Rectal smooth muscle tissue (tissue), 1 donor: Measurements from ENCODE around the gene ATP6V1D.

Experiments used
- H3K27ac ChIP-seq: one replicate; pipeline ENCODE4 v1.7.0; 2013; ENCODE audit warnings: low read depth, low read length, inconsistent platforms
- H3K27me3 ChIP-seq: one replicate; pipeline ENCODE4 v1.7.0; 2013; ENCODE audit warnings: low read length; ENCODE audit not compliant: control insufficient read depth, insufficient read depth
- H3K36me3 ChIP-seq: one replicate; pipeline ENCODE4 v1.7.0; 2013; ENCODE audit warnings: low read length; ENCODE audit not compliant: control insufficient read depth, insufficient read depth
- H3K4me1 ChIP-seq: one replicate; pipeline ENCODE4 v1.7.0; 2013; ENCODE audit warnings: low read length; ENCODE audit not compliant: control insufficient read depth, insufficient read depth
- H3K4me3 ChIP-seq: one replicate; pipeline ENCODE4 v1.7.0; 2013; ENCODE audit warnings: low read length
- H3K9ac ChIP-seq: one replicate; pipeline ENCODE4 v1.7.0; 2013; ENCODE audit warnings: low read length

The ATP6V1D gene

DNA sequence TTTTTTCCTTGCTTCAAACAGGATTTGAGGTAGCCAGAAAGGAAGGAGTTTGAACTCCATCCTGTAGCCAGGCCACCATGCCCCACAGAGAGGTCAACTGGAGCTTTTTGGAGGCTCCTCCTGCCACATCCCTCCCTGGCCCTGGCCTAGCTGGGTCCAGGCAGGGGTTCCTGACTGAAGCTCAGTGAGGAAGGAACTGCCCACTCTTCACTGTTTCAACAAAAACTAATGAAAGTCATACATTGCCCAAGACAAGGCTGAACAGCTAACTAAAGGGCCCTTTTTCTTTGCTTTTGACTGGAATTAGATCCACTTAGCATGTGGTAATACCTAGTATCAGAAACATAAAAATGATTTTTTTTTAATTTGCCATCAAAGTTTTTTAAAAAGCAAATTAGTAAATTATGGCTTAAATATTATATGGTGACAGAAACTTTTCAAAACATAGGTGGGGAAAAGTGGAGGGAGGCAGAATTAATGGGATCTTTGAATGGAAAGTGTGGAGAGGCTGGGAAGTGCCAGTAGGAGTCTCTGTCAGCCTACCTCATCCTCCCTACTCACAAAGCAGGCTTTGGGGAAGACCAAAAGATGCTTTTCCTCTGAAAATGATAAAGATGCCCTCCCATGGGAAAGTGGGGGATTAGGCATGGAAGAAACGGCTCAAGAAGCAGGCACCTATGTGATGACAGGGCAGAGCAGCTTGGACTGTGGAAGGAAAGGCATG is 30.4 kb upstream of the ATP6V1D start:
- H3K4me1 ChIP-seq: no peaks in the 10 kb centered on the region
- H3K27ac ChIP-seq: no peak overlapping the region
- H3K27me3 ChIP-seq: no peaks in the 10 kb centered on the region
- no peaks in the 10 kb centered on the region for H3K36me3 ChIP-seq
- no peak overlapping the region for H3K9ac ChIP-seq
- no peak overlapping the region for H3K4me3 ChIP-seq

GRCh38 chr14:67389275-67389674 is 29.7 kb upstream of the ATP6V1D start:
- H3K9ac ChIP-seq: no peak overlapping the region
- H3K4me1 ChIP-seq: no peaks in the 10 kb centered on the region
- no peak overlapping the region for H3K27ac ChIP-seq
- no peaks in the 10 kb centered on the region for H3K27me3 ChIP-seq
- no peaks in the 10 kb centered on the region for H3K36me3 ChIP-seq
- H3K4me3 ChIP-seq: no peak overlapping the region

- Histone ChIP-seq H3K4me3 (no peak overlapping the region), H3K9ac (no peak overlapping the region), H3K36me3 (peaks cover 10% of the 10 kb centered on the region), H3K27ac (no peak overlapping the region), H3K4me1 (no peaks in the 10 kb centered on the region), H3K27me3 (no peaks in the 10 kb centered on the region)
Measured at GRCh38 chr14:67387195-67387594, 27.6 kb upstream of the ATP6V1D start.

DNA sequence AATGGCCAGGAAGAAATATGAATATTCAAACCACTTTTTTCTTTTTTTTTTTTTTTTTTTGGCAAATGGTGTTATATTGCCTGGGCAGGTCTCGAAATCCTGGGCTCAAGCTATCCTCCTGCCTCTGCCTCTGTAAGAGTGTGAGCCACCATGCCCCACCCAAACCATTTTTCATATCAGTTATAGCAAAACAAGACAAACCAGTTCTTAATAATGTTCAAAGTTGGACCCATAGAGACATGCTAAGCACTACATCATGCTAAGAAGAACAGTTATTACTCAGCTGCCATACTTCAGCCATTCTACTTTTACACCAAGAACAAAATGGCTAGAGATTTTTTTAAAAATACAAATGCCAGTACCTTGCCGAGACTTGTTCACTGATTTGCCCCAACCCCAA is 26.0 kb upstream of the ATP6V1D start:
- Histone ChIP-seq H3K27ac (no peak overlapping the region), H3K9ac (no peak overlapping the region), H3K4me1 (no peaks in the 10 kb centered on the region), H3K36me3 (peaks cover 10% of the 10 kb centered on the region), H3K4me3 (no peak overlapping the region), H3K27me3 (no peaks in the 10 kb centered on the region)

DNA sequence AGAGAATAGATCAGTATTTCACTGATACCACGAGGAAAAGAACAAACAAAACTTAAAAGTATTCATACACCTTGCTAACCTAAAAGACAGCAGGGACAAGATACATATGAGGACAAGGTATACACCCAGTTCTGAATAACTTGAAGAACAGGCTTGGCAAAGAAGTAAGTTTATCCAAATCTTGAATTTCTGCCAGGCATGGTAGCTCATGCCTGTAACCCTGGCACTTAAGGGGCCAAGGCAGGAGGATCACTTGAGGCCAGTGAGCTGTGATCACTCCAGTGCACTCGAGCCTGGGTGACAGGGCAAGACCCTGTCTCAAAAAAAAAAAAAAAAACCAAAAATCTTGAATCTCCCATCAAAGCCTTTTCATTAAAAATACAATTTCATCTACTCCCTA is 25.5 kb upstream of the ATP6V1D start:
- Histone ChIP-seq H3K9ac (no peak overlapping the region), H3K36me3 (peaks cover 10% of the 10 kb centered on the region), H3K27me3 (no peaks in the 10 kb centered on the region), H3K4me1 (no peaks in the 10 kb centered on the region), H3K4me3 (no peak overlapping the region), H3K27ac (no peak overlapping the region)

GRCh38 chr14:67377916-67378315 is 18.3 kb upstream of the ATP6V1D start:
- no peaks in the 10 kb centered on the region for H3K27me3 ChIP-seq
- H3K27ac ChIP-seq: no peak overlapping the region
- H3K4me3 ChIP-seq: no peak overlapping the region
- no peak overlapping the region for H3K9ac ChIP-seq
- H3K36me3 ChIP-seq: peaks cover 31% of the 10 kb centered on the region
- H3K4me1 ChIP-seq: no peaks in the 10 kb centered on the region

DNA sequence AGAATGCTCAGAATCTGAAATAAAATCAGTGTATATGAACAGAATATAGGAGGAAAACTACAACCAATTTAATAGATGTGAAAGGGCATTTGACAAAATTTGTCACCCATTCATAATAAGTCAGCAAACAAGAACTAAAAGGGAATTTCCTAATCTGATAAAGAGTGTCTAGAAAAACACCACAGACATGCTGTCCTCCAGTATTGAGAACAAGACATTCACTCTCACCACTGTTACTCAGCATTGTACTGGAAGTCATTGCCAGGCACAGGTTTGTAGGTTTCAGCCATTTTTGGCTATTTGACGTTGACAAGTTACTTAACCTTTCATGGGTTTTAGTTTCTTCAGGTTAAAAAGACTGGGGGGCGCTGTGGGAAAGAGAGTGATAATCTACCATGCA is 13.7 kb upstream of the ATP6V1D start:
- H3K4me1 ChIP-seq: no peaks in the 10 kb centered on the region
- H3K27me3 ChIP-seq: no peaks in the 10 kb centered on the region
- H3K9ac ChIP-seq: no peak overlapping the region
- no peak overlapping the region for H3K27ac ChIP-seq
- H3K36me3 ChIP-seq: peaks cover 32% of the 10 kb centered on the region
- H3K4me3 ChIP-seq: no peak overlapping the region

GRCh38 chr14:67372833-67373232 is 13.2 kb upstream of the ATP6V1D start:
- Histone ChIP-seq H3K36me3 (peaks cover 31% of the 10 kb centered on the region), H3K9ac (no peak overlapping the region), H3K27me3 (no peaks in the 10 kb centered on the region), H3K4me3 (no peak overlapping the region), H3K4me1 (no peaks in the 10 kb centered on the region), H3K27ac (no peak overlapping the region)

GRCh38 chr14:67371247-67372148 is 11.9 kb upstream of the ATP6V1D start:
- Histone ChIP-seq H3K27me3 (no peaks in the 10 kb centered on the region), H3K27ac (no peak overlapping the region), H3K36me3 (peaks cover 23% of the 10 kb centered on the region), H3K4me1 (no peaks in the 10 kb centered on the region), H3K9ac (no peak overlapping the region), H3K4me3 (no peak overlapping the region)

GRCh38 chr14:67370830-67371229 is 11.2 kb upstream of the ATP6V1D start:
- Histone ChIP-seq H3K4me3 (no peak overlapping the region), H3K27me3 (no peaks in the 10 kb centered on the region), H3K4me1 (no peaks in the 10 kb centered on the region), H3K27ac (no peak overlapping the region), H3K9ac (no peak overlapping the region), H3K36me3 (peaks cover 25% of the 10 kb centered on the region)

GRCh38 chr14:67365476-67365875 is 5.9 kb upstream of the ATP6V1D start:
- Histone ChIP-seq H3K36me3 (peaks cover 20% of the 10 kb centered on the region), H3K9ac (no peak overlapping the region), H3K27me3 (no peaks in the 10 kb centered on the region), H3K4me1 (peaks cover 9% of the 10 kb centered on the region), H3K27ac (no peak overlapping the region), H3K4me3 (no peak overlapping the region)

DNA sequence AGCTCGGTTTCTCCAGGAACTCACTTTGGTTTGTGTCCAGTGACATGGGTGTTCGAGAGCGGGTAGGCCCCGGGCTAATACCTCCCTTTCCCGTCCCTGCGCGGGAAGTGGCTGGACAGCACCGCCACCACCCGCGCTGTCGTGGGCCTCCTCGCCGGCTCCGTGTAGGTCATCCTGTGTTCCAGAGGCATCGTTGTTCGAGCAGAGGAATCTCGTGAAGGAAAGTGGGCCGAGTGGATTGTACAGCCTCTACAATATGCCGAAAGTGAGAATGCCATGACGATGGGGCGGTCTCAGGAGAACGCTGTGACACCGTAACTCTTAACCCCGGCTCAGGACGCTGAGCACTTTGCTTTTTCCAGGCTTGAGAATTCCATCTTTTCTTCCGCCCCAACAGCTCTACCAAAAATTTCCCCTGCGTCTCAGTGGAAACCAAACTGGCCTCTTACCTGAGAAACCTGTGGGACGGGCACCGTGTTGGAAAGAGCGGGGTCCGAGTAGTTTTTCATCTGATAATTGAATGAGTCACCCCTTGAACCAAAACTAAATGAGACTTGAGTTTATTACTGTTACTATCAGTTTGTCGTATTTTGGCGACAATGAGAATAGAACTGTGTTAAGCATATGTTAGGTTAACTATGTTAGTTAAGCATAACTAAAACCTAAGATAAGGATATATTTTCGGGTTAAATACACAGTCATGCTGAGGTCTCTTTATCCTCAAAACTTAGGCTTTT is 1.0 kb upstream of the ATP6V1D start:
- Histone ChIP-seq H3K36me3 (peaks cover 6% of the 10 kb centered on the region), H3K27ac (peak overlapping the region; percentile 99), H3K27me3 (no peaks in the 10 kb centered on the region), H3K4me1 (peaks cover 20% of the 10 kb centered on the region), H3K9ac (peak overlapping the region; percentile 16), H3K4me3 (peak overlapping the region; percentile 78)
